ENCODE results near the gene OSBPL2.

DNA sequence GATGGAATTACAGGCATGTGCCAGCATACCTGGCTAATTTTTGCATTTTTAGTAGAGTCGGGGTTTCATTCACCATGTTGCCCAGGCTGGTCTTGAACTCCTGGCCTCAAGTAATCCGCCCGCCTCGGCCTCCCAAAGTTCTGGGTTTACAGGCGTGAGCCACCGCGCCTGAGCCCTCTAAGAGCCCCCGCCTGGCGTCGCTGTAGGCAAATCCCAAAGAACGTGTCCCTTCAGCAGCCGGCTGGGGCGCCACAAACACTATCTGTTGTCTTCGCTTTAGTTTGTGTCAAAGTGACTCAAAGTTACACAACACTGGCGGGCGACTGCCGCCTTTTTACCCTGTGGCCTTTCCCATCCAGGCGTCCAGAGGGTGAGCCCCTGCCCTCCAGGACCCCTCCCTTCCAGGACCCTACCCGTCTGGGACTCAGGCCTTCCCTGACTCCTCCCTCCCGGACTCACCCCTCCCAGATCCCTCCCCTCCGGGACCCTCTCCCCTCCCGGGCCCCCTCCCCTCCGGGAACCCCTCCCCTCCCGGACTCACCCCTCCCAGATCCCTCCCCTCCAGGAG lies 63.5 kb downstream of the OSBPL2 start:
- TF ChIP-seq EGR1 (IDR thresholded peaks at IDR 0.05; ENCODE audit: low read depth) (no peak), POLR2AphosphoS5 (IDR thresholded peaks at IDR 0.05; ENCODE audit: low read depth, low read length) (peak; percentile 57; the same call in 1 of the 2 replicates), RAD21 (IDR thresholded peaks at IDR 0.05; ENCODE audit: low read depth) (peak; percentile 96), CTCF (IDR thresholded peaks at IDR 0.05 in 2 of 3, conservative IDR thresholded peaks at IDR 0.05 in 1 of 3; ENCODE audit: borderline replicate concordance in 1 of 3, insufficient read depth in 1 of 3, low read depth in 2 of 3, low read length in 2 of 3) (peak; percentile 68 to 99 (median 86)), EZH2 (IDR thresholded peaks at IDR 0.05) (no peak), FOSL1 (IDR thresholded peaks at IDR 0.05; ENCODE audit: low read depth) (no peak; the same call in 1 of the 2 replicates), ZBTB33 (IDR thresholded peaks at IDR 0.05; ENCODE audit: extremely low read depth, insufficient replicate concordance, low read length) (no peak), JUND (IDR thresholded peaks at IDR 0.05) (no peak), POLR2A (IDR thresholded peaks at IDR 0.05; ENCODE audit: borderline replicate concordance, extremely low read depth, insufficient read depth, insufficient read length) (no peak), EZH2phosphoT487 (IDR thresholded peaks at IDR 0.05; ENCODE audit: borderline replicate concordance) (no peak), ZNF274 (IDR thresholded peaks at IDR 0.05; ENCODE audit: low read depth, low read length) (no peak)
- TF ChIP-seq, protein P1, sequence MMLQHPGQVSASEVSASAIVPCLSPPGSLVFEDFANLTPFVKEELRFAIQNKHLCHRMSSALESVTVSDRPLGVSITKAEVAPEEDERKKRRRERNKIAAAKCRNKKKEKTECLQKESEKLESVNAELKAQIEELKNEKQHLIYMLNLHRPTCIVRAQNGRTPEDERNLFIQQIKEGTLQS (IDR thresholded peaks at IDR 0.05): no peak
- TF ChIP-seq, protein P2, sequence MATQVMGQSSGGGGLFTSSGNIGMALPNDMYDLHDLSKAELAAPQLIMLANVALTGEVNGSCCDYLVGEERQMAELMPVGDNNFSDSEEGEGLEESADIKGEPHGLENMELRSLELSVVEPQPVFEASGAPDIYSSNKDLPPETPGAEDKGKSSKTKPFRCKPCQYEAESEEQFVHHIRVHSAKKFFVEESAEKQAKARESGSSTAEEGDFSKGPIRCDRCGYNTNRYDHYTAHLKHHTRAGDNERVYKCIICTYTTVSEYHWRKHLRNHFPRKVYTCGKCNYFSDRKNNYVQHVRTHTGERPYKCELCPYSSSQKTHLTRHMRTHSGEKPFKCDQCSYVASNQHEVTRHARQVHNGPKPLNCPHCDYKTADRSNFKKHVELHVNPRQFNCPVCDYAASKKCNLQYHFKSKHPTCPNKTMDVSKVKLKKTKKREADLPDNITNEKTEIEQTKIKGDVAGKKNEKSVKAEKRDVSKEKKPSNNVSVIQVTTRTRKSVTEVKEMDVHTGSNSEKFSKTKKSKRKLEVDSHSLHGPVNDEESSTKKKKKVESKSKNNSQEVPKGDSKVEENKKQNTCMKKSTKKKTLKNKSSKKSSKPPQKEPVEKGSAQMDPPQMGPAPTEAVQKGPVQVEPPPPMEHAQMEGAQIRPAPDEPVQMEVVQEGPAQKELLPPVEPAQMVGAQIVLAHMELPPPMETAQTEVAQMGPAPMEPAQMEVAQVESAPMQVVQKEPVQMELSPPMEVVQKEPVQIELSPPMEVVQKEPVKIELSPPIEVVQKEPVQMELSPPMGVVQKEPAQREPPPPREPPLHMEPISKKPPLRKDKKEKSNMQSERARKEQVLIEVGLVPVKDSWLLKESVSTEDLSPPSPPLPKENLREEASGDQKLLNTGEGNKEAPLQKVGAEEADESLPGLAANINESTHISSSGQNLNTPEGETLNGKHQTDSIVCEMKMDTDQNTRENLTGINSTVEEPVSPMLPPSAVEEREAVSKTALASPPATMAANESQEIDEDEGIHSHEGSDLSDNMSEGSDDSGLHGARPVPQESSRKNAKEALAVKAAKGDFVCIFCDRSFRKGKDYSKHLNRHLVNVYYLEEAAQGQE (IDR thresholded peaks at IDR 0.05; ENCODE audit: low read depth): no peak

All from HCT116 (cell line).